Measurements from ENCODE around the gene MAP7.

Gene MAP7

GRCh38 chr6:136410201-136411024, 139.8 kb downstream of the MAP7 start:
- POLR2A ChIA-PET (ENCODE audit: low non-redundant PET), result no interaction called here
- H3K27ac ChIP-seq, result no peak overlapping the region
- no peak for TF ChIP-seq CTCF (conservative IDR thresholded peaks at IDR 0.05; ENCODE audit: low read depth)
- CTCF ChIA-PET, result interaction anchor here (0.6 kb wide), 1 partner anchor 20 kb away, joined by 3 read pairs; no protein-coding TSS in a partner anchor
- DNase-seq (ENCODE audit: low spot score), result no peak

- H3K27ac ChIP-seq, result no peak overlapping the region
- TF ChIP-seq CTCF (conservative IDR thresholded peaks at IDR 0.05; ENCODE audit: low read depth), result no peak
- POLR2A ChIA-PET (ENCODE audit: low non-redundant PET), result no interaction called here
- CTCF ChIA-PET, result no interaction called here
- DNase-seq (ENCODE audit: low spot score), result no peak
Observed at GRCh38 chr6:136409597-136409996, 140.6 kb downstream of the MAP7 start.

- TF ChIP-seq CTCF (conservative IDR thresholded peaks at IDR 0.05; ENCODE audit: low read depth), result no peak
- H3K27ac ChIP-seq, result no peak overlapping the region
- CTCF ChIA-PET, result no interaction called here
- POLR2A ChIA-PET (ENCODE audit: low non-redundant PET), result no interaction called here
- DNase-seq (ENCODE audit: low spot score), result peak; percentile 25
Observed at GRCh38 chr6:136408204-136408603, 142.0 kb downstream of the MAP7 start.

GRCh38 chr6:136405420-136406029, 144.7 kb downstream of the MAP7 start:
- CTCF ChIA-PET, result no interaction called here
- POLR2A ChIA-PET (ENCODE audit: low non-redundant PET), result no interaction called here
- no peak overlapping the region for H3K27ac ChIP-seq
- no peak for DNase-seq (ENCODE audit: low spot score)
- TF ChIP-seq CTCF (conservative IDR thresholded peaks at IDR 0.05; ENCODE audit: low read depth), result no peak

- DNase-seq (ENCODE audit: low spot score), result no peak
- H3K27ac ChIP-seq, result no peak overlapping the region
- TF ChIP-seq CTCF (conservative IDR thresholded peaks at IDR 0.05; ENCODE audit: low read depth), result no peak
- ChIA-PET CTCF (interaction anchor here (0.6 kb wide), 1 partner anchor 214 kb away, joined by 3 read pairs; no protein-coding TSS in a partner anchor), POLR2A (ENCODE audit: low non-redundant PET) (no interaction called here)
Observed at GRCh38 chr6:136404627-136405419, 145.4 kb downstream of the MAP7 start.

- no peak overlapping the region for H3K27ac ChIP-seq
- POLR2A ChIA-PET (ENCODE audit: low non-redundant PET), result no interaction called here
- no peak for TF ChIP-seq CTCF (conservative IDR thresholded peaks at IDR 0.05; ENCODE audit: low read depth)
- CTCF ChIA-PET, result interaction anchor here (0.7 kb wide), 1 partner anchor 1131 kb away, joined by 3 read pairs; no protein-coding TSS in a partner anchor
- no peak for DNase-seq (ENCODE audit: low spot score)
Observed at GRCh38 chr6:136404007-136404406, 146.2 kb downstream of the MAP7 start.

Measured in RWPE1 (cell line).